GM12878 (cell line): ENCODE measurements around the gene FRMD8. TPM values are rescaled to one million over a fixed set of nuclear protein-coding genes. Genes with fewer than 3 reads are reported as not detected.

Source experiments
- KDM1A ChIP-seq: fragments of 200-600 bp; sonication (generic); IDR thresholded peaks from 2 replicates; pipeline ENCODE4 v1.6.1; 2016; ENCODE audit warnings: borderline replicate concordance
- MEF2B ChIP-seq: fragments of 450-650 bp; IDR thresholded peaks from 2 replicates; pipeline ENCODE4 v1.6.1; 2018; ENCODE audit warnings: mild to moderate bottlenecking, moderate library complexity; ENCODE audit not compliant: partially characterized antibody, poor library complexity, severe bottlenecking
- NR2F1 ChIP-seq: fragments of 450-650 bp; conservative IDR thresholded peaks from 2 replicates; pipeline ENCODE4 v1.6.1; 2017; ENCODE audit warnings: mild to moderate bottlenecking
- polyA plus RNA-seq, 11 experiments: library from polyadenylated mRNA; depleted of rRNA in 4 of 11; unstranded in 6 of 11; stranded (reverse) in 5 of 11; fragments of >200 nt; fragmentation: Nextera tagmentation in 4 of 11; fragmentation: Illumina TruSeq in 1 of 11; extraction: Ambion mirVana in 4 of 11; extraction: Trizol in 1 of 11; gene quantifications; 1 replicate in 1 of 11; 2 replicates in 10 of 11; pipeline versions ENCODE4 v1.2.1 to v1.2.3, GENCODE V29; 2011 to 2016; ENCODE audit warnings: inconsistent platforms in 2 of 11, missing spikeins in 2 of 11, low read depth in 1 of 11
- total RNA-seq, 4 experiments: library from RNA; depleted of rRNA in 3 of 4; stranded (reverse); fragments of >200 nt in 3 of 4; fragmentation: Illumina TruSeq in 1 of 4; extraction: Trizol in 1 of 4; gene quantifications; 2 replicates each; pipeline versions ENCODE4 v1.2.1 to v1.2.3, GENCODE V29; 2013 to 2021
- TF ChIP-seq, protein P1 (sequence below): fragments of 450-650 bp; conservative IDR thresholded peaks from 2 replicates; pipeline ENCODE4 v1.6.1; 2017; ENCODE audit warnings: mild to moderate bottlenecking, moderate library complexity
- TF ChIP-seq, protein P2 (sequence below): fragments of 450-650 bp; IDR thresholded peaks from 2 replicates; pipeline ENCODE4 v1.6.1; 2016; ENCODE audit warnings: mild to moderate bottlenecking, moderate library complexity, borderline replicate concordance
- TF ChIP-seq, protein P3 (sequence below): fragments of 450-650 bp; IDR thresholded peaks from 2 replicates; pipeline ENCODE4 v1.6.1; 2017; ENCODE audit warnings: low read depth, mild to moderate bottlenecking, moderate library complexity

The FRMD8 gene
- total and polyA plus RNA-seq, 10 of the 15 experiments (the other 5 are each of a cell fraction or from before 2014, with no cell fraction given) = 8.3 to 69.4 (median 28.0) TPM

DNA sequence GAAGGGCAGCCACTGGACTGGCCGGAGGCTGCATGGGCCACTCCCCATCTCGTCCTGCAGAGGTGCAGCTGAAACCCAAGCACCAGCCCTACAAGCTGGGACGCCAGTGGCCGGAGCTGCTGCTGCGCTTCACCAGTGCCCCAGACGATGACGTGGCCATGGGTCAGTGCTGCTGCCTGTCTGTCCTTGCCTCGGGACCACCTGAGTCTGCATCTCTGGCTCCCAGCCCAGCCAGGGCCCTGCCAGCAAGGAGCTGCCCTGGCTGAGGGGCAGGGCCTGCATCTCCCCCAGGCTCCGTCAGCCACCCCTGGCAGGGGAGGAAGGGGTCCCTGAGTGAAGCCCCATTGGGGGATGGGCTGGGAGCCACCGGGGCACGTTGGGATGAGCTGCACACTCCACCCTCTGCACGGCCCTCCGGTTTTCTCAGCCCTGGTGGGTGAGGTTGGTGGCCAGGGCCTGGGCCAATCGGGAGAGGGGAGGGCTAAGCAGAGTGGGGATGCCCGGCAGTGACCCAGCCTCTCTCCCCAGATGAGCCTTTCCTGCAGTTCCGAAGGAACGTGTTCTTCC, 7.2 kb downstream of the FRMD8 start (continued):
- TF ChIP-seq, protein P1, sequence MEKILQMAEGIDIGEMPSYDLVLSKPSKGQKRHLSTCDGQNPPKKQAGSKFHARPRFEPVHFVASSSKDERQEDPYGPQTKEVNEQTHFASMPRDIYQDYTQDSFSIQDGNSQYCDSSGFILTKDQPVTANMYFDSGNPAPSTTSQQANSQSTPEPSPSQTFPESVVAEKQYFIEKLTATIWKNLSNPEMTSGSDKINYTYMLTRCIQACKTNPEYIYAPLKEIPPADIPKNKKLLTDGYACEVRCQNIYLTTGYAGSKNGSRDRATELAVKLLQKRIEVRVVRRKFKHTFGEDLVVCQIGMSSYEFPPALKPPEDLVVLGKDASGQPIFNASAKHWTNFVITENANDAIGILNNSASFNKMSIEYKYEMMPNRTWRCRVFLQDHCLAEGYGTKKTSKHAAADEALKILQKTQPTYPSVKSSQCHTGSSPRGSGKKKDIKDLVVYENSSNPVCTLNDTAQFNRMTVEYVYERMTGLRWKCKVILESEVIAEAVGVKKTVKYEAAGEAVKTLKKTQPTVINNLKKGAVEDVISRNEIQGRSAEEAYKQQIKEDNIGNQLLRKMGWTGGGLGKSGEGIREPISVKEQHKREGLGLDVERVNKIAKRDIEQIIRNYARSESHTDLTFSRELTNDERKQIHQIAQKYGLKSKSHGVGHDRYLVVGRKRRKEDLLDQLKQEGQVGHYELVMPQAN = no peak
- TF ChIP-seq KDM1A = no peak
- TF ChIP-seq NR2F1 = no peak
- TF ChIP-seq, protein P2, sequence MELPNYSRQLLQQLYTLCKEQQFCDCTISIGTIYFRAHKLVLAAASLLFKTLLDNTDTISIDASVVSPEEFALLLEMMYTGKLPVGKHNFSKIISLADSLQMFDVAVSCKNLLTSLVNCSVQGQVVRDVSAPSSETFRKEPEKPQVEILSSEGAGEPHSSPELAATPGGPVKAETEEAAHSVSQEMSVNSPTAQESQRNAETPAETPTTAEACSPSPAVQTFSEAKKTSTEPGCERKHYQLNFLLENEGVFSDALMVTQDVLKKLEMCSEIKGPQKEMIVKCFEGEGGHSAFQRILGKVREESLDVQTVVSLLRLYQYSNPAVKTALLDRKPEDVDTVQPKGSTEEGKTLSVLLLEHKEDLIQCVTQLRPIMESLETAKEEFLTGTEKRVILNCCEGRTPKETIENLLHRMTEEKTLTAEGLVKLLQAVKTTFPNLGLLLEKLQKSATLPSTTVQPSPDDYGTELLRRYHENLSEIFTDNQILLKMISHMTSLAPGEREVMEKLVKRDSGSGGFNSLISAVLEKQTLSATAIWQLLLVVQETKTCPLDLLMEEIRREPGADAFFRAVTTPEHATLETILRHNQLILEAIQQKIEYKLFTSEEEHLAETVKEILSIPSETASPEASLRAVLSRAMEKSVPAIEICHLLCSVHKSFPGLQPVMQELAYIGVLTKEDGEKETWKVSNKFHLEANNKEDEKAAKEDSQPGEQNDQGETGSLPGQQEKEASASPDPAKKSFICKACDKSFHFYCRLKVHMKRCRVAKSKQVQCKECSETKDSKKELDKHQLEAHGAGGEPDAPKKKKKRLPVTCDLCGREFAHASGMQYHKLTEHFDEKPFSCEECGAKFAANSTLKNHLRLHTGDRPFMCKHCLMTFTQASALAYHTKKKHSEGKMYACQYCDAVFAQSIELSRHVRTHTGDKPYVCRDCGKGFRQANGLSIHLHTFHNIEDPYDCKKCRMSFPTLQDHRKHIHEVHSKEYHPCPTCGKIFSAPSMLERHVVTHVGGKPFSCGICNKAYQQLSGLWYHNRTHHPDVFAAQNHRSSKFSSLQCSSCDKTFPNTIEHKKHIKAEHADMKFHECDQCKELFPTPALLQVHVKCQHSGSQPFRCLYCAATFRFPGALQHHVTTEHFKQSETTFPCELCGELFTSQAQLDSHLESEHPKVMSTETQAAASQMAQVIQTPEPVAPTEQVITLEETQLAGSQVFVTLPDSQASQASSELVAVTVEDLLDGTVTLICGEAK = no peak
- TF ChIP-seq, protein P3, sequence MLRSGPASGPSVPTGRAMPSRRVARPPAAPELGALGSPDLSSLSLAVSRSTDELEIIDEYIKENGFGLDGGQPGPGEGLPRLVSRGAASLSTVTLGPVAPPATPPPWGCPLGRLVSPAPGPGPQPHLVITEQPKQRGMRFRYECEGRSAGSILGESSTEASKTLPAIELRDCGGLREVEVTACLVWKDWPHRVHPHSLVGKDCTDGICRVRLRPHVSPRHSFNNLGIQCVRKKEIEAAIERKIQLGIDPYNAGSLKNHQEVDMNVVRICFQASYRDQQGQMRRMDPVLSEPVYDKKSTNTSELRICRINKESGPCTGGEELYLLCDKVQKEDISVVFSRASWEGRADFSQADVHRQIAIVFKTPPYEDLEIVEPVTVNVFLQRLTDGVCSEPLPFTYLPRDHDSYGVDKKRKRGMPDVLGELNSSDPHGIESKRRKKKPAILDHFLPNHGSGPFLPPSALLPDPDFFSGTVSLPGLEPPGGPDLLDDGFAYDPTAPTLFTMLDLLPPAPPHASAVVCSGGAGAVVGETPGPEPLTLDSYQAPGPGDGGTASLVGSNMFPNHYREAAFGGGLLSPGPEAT = no peak
- no peak for TF ChIP-seq MEF2B
